Lower leg skin (tissue), 3 donors: ENCODE results near the gene SIK3.

ENCODE experiments used
- CTCF ChIP-seq, 3 donors: fragments of 450-650 bp; IDR thresholded peaks; one replicate each; pipeline ENCODE4 v1.5.1; 2016; ENCODE audit warnings: antibody characterized with exemption in 3 of 3, mild to moderate bottlenecking in 3 of 3, moderate library complexity in 2 of 3
- POLR2A ChIP-seq, 2 donors: fragments of 450-650 bp; IDR thresholded peaks; one replicate each; pipeline ENCODE4 v1.6.1; 2016 to 2017; ENCODE audit warnings: antibody characterized with exemption in 2 of 2, mild to moderate bottlenecking in 1 of 2, moderate library complexity in 1 of 2

GRCh38 chr11:116984589-116984988 is 113.6 kb downstream of the SIK3 start:
- TF ChIP-seq CTCF (IDR thresholded peaks at IDR 0.05) (no peak), POLR2A (IDR thresholded peaks at IDR 0.05) (no peak)
